Measurements from ENCODE around the gene BHMT2.

Gene BHMT2

DNA sequence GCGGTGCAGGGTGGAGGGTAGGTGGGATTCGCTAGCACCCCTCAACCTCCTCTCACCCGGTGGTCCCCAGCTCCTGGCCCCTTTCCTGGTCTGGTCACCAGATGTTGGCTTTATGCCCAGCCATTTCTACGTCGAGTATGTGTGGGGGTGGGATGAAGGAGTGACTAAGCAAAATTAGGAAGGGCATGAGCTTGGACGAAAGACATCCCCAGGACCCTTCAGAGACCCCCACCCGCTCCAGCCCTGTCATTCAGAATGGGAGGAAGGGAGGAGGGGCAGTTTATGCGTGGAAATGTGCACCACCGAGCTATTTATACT lies 742 bp downstream of the BHMT2 start:
- no peak for DNase-seq

DNA sequence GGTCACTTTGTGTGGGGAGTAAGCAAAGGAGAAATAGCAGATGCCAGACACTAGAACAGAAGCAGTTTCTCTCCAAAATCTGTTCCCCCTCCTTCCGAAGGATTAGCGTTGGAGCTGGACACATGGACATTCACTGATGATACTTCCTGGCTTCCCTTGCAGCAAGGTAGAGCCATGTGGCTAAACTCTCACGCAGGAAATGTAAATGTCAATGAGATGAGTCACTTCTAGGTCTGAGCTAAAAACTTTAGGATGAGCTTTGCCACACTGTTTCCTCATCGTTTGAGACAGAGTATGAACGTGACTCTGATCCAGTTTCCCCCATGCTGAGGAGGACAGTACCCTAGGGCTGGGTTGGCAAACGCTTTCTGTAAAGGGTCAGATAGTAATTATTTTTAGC lies 5.1 kb downstream of the BHMT2 start:
- peak; percentile 53 for DNase-seq

DNA sequence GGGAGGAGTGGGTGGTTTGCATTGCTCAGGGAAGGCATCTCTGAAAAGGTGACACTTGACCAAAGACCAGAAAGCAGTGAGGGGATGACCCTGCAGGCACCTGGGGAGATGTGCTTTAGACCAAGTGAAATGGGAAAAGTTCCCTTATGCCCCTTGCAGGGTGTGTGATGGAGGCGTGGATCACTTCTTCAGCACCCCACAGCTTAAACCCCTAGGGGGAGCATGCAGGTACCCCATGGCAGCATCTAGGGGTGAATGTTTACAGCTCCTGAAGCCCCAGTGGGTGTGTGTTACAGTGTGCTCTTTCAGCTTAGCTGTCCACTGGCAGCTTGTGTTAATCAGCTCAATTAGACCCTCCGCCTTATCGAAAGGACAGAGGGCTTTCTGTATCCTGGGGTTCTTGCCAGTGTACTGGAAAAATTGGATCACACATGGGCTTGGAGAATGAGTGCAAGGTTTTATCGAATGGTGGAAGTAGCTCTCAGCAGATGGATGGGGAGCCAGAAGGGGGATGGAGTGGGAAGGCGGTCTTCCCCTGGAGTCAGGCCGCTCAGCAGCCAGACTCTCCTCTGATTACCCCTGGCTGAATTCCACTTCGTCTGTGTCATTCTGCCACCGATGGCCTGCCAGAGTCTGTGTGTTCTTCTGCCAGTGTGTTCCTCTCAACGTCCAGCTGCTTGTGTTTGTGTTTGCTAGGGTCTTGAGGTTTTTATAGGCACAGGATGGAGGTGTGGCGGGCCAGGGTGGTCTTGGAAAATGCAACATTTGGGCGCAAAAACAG lies 6.3 kb downstream of the BHMT2 start:
- no peak for DNase-seq

DNA sequence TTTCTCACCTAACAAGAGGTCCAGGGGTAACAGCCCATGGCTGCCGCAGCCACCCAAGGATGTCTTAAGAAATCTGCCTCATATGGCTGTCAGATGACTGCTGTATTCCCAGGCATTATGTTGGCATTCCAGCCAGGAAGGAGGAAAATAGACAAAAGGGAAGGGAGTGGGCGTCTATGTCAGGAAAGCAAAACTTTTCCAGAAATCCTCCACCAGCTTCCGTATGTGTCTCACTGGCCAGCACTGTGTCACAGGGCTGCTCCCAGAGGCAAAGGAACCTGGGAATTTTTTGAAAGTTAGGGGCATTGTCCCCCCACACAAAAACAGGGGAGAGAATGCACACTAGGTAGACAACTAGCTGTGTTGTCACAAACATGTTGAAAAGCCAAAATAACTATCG lies 7.3 kb downstream of the BHMT2 start:
- no peak for DNase-seq

DNA sequence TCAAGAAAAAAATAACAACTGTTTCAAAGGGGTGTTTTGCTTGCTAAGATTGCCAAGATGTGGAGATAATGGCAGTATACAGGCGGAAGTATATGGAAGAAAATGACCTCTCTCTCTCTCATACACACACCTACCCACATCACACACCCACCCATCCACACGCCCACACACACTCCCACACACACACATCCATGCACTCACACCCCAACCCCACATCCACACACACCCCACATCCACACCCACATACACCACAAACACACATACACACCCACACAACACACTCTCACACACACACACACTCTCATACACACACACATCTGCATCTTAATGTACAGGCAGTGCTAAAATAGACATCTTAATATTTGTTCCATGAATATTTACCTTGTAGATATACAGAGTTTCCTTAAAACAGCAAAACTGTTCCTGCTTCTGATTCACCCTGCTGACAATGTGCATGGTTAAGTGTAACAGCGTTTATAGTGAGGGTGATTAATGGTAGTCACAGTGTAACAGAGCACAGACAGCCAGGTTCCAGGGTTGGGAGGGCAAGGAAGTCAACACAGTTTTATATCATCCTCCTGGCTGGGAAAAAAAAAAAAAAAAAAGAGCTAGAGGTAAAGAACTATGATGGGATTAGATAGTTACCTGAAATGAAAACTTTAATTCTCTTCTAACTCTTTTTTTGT lies 8.3 kb downstream of the BHMT2 start:
- DNase-seq, result no peak

DNA sequence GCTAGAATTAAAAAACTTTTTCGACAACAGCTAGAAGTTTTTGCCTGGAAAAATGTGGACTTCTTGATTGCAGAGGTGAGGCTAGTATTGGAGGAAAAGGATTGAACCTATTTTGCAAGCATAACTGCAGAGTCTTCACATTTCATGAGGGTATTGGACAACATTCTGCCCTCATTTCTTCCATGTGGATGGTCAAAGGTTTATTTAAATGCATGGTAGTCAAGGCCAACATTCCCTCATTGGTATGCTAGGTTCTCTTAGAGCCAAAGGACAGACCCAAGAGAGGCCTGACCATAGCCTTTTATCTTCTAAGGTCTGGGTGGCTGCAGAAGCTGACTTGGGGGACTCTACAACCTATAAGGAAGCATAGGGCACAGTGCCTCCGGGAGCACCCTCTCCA lies 11.2 kb downstream of the BHMT2 start:
- no peak for DNase-seq

DNA sequence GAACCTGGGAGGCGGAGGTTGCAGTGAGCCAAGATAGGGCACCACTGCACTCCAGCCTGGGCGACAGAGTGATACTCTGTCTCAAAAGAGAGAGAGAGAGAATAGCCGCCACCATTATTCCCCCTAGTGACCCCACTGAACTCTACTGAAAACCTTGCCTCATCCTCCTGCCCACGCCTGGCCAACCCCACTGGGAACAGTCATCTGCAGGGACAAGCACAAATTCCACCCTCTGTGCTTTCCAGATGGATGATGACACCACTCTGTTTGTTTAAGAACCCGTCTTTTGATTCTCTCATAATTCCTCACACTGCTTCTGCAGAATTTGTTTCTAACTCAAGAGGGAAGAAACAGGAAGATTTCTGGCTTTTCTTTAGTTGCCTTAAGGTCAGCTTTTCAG lies 12.2 kb downstream of the BHMT2 start:
- DNase-seq, result no peak

DNA sequence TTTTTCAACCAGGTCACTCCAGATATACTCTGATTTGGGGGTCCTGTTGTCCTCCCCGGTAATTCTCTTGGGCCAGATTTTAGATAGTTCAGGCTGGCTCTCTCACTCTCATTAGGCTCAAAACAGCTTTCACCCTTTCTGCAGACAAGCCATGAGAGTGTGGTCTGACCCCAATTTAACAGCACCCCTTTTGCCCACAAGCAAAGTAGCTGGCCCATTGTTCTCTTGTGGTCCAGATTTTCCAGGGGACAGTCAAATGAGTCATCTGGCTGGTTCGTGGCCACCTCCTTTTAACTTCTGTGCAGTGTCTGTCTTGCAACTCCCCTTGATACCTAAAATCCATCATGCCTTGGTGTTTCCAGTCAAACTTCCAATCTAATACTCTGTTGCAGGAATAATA lies 16.5 kb downstream of the BHMT2 start:
- no peak for DNase-seq

DNA sequence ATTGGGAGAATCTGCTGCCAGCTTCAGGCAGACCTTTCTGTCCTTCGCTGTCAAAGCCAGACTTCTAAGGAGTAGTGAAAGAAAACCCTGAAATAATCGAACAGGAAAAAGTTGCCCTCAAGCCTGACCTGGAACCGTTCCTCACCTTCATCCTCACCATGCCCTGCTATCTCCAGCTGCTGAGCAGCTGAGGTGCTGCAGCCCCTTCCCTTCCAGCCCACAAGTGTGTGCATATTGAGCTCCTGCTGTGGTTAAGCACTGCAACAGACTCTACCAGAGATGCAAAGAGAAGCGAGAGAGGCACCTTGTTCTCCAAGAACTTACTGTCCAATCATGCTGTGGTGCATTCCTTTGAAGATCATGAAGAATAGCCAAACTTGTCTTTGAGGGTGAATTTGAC lies 18.9 kb downstream of the BHMT2 start:
- DNase-seq, result no peak

DNA sequence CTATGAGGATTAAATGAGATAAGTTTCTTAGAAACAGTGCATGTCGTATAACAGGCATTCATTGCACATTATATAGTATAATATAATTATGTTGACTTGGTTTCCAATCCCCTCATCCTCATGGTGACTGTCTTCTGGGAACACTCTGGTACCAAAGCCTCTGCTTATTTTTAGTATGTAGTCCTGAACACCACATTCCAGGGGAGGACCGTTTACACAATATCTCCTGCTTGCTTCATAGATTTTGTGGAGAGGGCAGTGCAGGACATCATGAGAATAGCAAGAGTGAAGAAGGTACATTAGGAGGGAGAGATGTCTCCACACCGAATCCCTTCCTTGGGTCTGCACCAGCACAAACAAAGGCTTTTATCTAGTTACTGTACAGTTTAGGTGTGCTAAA lies 21.5 kb downstream of the BHMT2 start:
- DNase-seq, result no peak

DNA sequence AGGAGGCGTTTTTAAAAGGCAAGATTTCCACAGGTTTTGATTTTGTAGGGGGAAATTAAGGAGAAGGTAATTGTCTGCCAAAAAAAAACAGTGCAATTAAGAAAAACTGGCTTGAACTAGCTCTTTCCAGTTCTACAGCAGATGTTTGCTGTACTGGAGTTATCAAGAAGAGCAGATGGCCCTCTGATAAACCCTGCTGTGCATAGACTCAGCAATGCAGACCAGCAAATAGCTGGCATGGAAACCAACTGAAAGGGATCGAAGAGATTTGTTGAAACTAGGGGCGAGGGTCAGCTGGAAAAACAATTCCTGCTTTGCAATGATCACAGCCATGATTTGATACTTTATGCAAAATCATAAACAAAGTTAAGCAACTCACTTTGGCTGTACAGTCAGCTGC lies 24.2 kb downstream of the BHMT2 start:
- no peak for DNase-seq

DNA sequence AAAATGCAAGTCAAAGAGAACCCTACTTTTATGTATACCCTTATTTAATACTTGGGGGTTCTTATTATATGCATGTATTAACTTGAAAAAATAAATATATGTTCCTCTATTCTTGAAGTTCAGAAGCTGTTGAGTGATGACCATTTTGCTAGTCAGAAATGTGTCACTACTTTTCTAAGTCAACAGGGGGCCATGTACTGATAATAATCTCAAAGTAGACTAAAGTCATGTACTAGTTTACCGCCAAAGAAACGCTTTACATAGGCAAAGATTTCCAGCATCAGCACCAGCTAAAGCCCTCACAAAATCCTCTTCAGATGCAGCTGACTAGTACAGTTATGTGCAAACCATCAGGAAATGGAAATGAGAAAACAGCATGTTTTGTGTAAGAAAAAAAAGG lies 36.3 kb downstream of the BHMT2 start:
- no peak for DNase-seq

DNA sequence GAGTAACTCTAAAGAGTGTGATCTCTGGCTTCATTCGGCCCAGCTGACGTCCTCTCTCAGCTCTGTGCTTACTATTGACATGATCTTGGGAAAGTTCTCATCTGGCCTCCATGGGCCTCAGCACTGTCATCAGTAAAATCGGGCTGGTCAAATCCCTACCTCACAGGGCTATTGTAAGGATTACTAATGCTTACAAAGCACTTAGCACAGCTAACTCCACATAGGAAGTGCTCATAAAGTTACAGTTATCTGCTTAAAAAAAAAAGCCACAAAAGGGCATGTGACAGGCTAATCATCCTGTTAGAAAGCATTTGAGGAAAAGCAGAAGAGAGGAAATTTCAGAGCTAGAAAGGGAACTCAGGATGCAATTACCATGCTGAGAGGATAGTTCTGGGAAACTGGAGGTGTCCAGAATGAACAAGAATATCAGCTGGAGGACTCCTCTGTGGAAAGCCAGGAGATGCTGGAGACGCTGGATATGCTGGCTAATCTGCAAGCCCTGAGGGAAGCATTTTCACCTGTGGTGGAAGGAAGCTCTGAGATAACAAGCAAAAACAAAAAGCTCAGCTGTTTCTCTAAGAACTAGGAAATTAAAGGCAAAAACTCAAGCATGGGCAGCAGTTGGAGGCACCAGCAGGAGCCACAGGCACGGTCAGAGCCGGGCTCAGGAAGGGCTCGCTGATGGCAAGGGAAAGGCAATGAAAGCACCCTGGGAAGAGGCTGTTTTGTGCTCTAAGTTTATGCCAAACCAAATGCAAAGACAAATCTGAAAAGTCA lies 37.6 kb downstream of the BHMT2 start:
- DNase-seq, result no peak

DNA sequence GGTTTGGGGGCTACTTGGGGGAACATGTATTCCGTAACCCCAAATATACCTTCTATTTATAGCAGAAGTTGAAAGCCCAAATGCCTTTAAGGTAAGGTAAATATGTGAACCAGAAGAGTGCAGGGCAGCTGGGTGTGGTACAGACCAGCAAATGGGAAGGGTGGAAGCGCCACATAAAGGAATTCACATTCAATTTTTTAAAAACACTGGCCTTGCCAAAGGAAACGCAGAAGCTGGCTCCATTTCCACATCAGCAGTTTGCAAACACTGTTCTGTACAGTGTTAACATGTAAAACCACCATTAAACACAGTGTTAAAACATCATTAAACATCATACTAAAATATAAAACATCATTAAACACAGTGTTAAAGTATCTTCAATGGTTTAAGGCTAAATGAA lies 38.5 kb downstream of the BHMT2 start:
- no peak for DNase-seq

DNA sequence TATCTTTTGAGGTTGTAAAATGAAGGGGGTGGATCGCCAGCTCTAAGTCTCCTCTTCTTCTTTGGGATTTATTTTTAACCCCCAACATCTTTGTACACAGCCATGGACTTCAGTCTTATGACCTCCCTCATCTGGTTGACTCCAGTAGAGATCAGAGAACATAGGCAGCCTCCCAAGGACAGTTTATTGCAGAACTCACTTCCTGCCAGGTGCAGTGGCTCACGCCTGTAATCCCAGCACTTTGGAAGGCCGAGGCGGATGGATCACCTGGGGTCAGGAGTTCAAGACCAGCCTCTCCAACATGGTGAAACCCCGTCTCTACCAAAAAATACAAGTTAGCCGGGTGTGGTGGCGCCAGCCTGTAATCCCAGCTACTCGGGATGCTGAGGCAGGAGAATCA lies 39.2 kb downstream of the BHMT2 start:
- DNase-seq, result no peak

DNA sequence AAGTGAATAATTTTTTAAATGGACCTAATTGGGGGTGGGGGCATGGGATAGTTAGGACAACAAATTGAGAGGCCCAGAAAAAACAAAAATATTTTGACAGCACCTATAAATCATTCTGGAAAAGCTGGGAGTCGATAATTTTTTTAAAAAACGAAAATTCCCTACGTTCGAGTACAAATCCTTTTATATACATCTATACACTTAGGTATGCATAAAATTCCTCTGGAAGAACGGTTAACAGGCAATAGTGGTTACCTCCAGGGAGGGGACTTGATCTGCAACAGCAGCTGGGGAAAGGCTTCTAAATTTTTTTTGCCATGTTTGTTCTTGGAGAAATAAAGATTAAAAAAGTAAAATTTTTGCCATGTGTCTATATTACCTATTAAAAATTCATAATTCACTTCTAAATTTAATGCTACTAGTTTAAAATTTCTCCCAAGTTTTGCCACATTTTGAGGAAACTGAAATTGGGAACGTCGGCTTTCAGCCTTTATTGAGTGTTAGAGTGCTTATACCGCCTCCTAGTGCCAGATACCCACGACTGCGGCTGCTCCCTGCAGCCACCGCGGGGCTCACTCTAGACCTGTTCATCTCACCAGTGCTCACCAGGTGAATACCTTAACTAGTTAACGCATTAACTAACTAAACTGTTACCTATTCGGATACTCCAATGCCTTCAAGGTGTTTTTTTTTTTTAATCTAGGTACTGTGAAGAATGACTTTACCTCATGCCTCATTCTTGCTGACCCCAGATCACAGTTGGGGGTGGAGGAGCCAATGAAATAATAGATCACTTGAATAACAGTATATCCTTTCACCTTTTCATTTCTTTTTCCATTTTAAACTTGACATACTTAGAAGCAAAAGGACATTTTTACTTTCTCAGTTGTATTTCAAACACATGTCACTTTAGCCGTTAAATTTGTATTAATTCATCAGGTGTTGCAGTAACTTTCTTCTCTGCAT lies 40.2 kb downstream of the BHMT2 start:
- no peak for DNase-seq

DNA sequence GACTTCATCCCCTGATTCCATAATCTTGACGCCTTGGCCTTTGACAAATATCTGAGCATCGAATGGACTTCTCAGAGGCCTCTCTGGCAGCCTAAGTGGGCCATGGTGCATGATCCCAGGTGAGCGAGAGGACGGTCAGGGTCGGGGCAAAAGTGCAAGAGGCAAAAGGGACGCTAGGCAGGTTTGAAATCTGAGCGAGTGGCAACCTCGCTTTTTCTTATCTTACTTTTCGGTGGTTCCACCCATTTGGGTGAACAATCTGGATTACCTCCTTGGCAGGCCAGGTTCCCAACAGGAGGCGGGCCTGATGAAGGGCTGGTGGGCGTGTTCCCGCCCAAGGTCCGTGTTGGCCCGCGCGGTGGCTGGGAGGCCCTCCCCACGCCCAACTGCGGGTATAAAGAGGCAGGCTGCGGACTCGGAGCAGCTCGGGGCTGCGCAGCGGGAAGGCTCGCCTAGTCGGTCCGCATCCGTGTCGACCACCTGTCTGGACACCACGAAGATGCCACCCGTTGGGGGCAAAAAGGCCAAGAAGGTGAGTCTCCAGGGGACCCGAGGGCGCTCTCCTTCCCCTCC lies 41.9 kb downstream of the BHMT2 start, which contains the start of gene BHMT:
BHMT (plus strand) TSS at position 423 of the 573 bp plus-strand sequence; CDS start at position 500, 77 bp downstream.
- no peak for DNase-seq

DNA sequence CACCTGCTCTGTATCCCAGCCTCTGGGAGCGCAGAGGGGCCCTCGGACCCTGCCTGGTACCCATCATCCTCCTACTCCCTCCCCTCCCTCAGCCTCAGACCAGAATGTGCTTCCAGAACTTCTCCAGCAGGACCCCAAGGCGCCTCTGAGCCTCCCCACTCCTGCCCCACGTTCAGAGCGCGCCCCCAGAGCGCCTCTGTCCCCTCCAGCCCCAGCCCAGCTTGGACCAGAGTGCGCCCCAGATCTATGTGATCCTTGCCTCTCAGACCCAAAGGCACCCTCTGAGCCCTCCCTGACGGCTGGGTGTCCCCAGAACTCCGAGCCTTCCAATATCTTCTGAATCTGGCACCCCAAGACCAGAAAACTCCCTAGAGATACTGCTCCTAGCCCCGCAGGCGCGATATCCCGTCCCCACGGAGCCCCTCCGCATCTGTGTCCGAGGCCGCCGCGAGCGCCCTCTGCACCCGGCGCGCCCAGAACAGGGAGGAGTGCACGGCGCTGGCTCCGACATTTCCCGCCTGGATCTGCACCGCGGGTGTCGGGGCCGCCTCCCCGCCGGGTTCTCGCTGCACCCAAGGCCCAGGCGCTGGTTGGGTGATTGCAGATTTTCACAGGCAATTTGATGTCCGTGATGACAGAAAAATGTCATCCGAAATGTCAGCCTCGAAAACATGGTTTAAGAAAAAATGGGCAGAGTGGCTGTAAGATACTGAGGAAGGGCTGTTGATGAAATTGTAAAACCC lies 42.6 kb downstream of the BHMT2 start:
- DNase-seq, result no peak

DNA sequence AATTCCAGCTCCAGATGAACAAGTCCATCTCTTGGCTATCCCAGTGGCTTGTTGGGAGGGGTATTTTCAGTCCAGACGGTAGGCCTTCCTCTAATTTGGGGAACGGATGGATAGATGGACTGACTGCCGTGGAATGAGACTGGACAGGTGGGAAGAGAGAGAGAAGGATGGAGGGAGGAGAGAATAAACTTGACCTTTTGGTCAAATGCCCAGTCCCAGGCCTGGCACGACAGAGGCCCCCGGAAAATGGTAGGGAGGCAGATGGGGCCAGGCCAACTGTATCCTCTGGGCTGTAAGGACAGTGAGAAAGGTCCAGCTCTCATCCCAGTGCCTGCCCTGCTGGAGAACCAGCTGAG lies 43.1 kb downstream of the BHMT2 start:
- DNase-seq, result no peak

DNA sequence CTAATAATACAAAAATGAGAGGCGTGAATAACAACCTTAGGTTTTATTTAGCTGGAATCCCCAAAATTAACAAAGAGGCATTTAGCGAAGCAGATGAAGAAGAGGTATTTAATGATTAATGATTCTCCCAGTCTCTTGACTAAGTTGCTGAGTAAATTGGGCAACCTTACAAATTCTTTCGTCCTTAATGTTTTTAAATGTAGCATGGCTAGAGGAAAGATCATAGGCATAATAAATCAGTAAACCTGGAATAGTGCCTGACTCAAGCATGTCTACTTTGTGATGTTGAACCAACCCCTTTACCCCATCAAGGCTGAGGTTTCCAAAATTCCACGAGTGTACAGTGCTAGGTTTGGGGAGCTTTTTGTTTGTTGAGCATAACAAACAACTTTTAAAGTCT lies 49.9 kb downstream of the BHMT2 start:
- peak; percentile 27 for DNase-seq

DNA sequence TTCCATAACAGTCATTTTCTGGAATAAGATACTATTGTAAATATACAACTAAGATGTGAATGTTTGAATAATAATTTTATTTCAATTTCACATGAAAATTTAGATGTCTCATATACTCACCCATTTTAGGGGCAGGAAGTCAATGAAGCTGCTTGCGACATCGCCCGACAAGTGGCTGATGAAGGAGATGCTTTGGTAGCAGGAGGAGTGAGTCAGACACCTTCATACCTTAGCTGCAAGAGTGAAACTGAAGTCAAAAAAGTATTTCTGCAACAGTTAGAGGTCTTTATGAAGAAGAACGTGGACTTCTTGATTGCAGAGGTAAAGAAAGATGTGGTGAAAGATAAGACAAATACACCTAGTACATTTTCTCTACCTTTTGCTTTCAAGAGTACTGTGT lies 50.7 kb downstream of the BHMT2 start:
- DNase-seq, result peak; percentile 37

DNA sequence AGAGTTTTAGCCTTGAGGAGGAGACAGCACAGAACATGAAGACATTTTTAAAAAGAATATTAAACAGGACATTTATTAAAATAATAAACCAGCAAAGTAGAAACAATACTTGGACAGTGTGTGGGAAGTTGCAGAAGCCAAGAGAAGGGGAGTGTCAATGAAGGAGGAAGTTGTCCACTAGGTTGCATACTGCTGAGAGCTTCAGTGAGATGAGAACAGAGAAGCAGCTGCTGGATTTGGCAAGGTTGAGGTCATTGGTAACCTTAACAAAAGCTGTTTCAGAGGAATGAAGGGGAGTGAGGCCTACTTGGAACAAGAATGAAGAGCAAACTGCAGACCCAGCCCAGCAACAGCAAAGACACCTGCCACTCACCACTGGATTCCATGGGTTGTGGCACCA lies 53.4 kb downstream of the BHMT2 start:
- DNase-seq, result no peak
